Measurements from ENCODE around the gene VCAN. TPM values are rescaled to one million over a fixed set of nuclear protein-coding genes. Genes with fewer than 3 reads are reported as not detected.
A peak's percentile ranks its signal among the peaks of the same experiment; 100 is the strongest.

VCAN gene
- total and polyA plus RNA-seq, 2 experiments from 2014 or later, result 133 to 404 TPM

DNA sequence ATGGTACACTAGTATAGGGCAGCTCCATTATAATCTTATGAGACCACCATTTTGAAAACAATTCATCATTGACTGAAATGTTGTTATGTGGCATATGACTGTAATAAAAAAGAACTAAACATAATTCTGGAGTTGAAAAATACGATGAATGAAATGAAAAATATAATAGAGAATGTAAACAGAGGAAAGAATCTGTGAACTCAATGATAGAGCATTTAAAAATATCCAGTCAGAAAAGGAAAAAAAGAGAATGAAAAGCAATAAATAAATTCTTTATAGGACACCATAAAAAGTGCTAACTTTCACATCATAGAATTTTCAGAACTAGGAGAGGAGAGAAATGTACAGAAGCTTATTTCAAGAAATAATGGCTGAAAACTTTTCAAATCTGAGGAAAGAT, 17.6 kb upstream of the VCAN start:
- DNase-seq (ENCODE audit: low spot score) (no peak), ATAC-seq (no peak)
- Mint-ChIP-seq H3K36me3 (ENCODE audit: low read depth) (peaks cover 12% of the 10 kb centered on the region), H3K4me3 (no peak overlapping the region), H3K27me3 (ENCODE audit: insufficient read depth, low read depth, poor library complexity) (no peaks in the 10 kb centered on the region), H3K27ac (no peak overlapping the region), H3K4me1 (peaks cover 11% of the 10 kb centered on the region), H3K9me3 (peaks cover 13% of the 10 kb centered on the region)
- H3K79me2 ChIP-seq (replicated peaks; ENCODE audit: insufficient read depth), result no peaks in the 10 kb centered on the region
- no peak for TF ChIP-seq NANOG (IDR thresholded peaks at IDR 0.05; ENCODE audit: borderline replicate concordance)
- no peak for TF ChIP-seq CREB1 (CRISPR knock-in tag; IDR thresholded peaks at IDR 0.05; ENCODE audit: low read depth)
- H3K27ac ChIP-seq (ENCODE audit: low read depth), result no peak overlapping the region
- no peaks in the 10 kb centered on the region for H3F3A ChIP-seq (replicated peaks; ENCODE audit: low read depth)
- H2AFZ ChIP-seq, result no peak overlapping the region
- H3K36me3 ChIP-seq (ENCODE audit: insufficient read depth), result no peaks in the 10 kb centered on the region
- H3K9me2 ChIP-seq (ENCODE audit: insufficient read depth), result no peaks in the 10 kb centered on the region
- peaks cover 15% of the 10 kb centered on the region for H3K4me1 ChIP-seq (ENCODE audit: insufficient read depth)
- H3K4me3 ChIP-seq, result no peak overlapping the region
- no peak overlapping the region for H3K4me2 ChIP-seq
- H3K27me3 ChIP-seq (ENCODE audit: insufficient read depth), result no peaks in the 10 kb centered on the region
- no peaks in the 10 kb centered on the region for H4K20me1 ChIP-seq (replicated peaks; ENCODE audit: insufficient read depth)

DNA sequence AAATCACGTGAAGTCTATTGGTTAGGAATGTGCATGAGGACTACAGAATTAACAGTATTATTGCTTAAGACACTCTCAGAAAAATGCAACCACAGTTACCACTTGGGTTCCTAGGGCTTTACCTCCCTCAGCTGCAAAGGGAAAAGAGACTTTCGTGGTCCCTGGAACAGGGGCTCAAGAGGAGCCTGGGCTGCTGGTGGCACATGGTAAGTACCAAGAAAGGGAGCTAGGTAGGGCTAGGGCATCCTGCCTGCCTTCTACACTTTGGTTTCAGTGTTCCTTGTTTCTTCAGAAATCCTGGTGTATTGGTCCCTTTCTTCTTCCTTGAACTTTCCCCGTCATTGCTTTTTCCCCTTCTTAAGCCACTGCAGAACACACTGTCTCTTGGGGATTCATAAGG, 7.3 kb upstream of the VCAN start:
- Mint-ChIP-seq H3K4me3 (peak overlapping the region; percentile 45), H3K27ac (no peak overlapping the region), H3K27me3 (ENCODE audit: insufficient read depth, low read depth, poor library complexity) (no peaks in the 10 kb centered on the region), H3K9me3 (peaks cover 15% of the 10 kb centered on the region; the same call in 2 of the 3 replicates), H3K36me3 (ENCODE audit: low read depth) (peaks cover 13% of the 10 kb centered on the region; the same call in 2 of the 3 replicates), H3K4me1 (peaks cover 49% of the 10 kb centered on the region)
- peak; percentile 36 for DNase-seq (ENCODE audit: low spot score)
- Histone ChIP-seq H3K27ac (ENCODE audit: low read depth) (peak overlapping the region; percentile 36), H2AFZ (no peak overlapping the region), H4K20me1 (replicated peaks; ENCODE audit: insufficient read depth) (no peaks in the 10 kb centered on the region), H3F3A (replicated peaks; ENCODE audit: low read depth) (0 out of 2 replicates have a peak, but pooled peaks cover 5% of the 10 kb centered on the region), H3K4me2 (peak overlapping the region; percentile 74), H3K79me2 (replicated peaks; ENCODE audit: insufficient read depth) (no peaks in the 10 kb centered on the region), H3K27me3 (ENCODE audit: insufficient read depth) (no peaks in the 10 kb centered on the region), H3K36me3 (ENCODE audit: insufficient read depth) (no peaks in the 10 kb centered on the region), H3K4me1 (ENCODE audit: insufficient read depth) (peaks cover 59% of the 10 kb centered on the region), H3K9me2 (ENCODE audit: insufficient read depth) (no peaks in the 10 kb centered on the region; the same call in 1 of the 2 replicates), H3K4me3 (peak overlapping the region; percentile 43)
- TF ChIP-seq, protein P1, sequence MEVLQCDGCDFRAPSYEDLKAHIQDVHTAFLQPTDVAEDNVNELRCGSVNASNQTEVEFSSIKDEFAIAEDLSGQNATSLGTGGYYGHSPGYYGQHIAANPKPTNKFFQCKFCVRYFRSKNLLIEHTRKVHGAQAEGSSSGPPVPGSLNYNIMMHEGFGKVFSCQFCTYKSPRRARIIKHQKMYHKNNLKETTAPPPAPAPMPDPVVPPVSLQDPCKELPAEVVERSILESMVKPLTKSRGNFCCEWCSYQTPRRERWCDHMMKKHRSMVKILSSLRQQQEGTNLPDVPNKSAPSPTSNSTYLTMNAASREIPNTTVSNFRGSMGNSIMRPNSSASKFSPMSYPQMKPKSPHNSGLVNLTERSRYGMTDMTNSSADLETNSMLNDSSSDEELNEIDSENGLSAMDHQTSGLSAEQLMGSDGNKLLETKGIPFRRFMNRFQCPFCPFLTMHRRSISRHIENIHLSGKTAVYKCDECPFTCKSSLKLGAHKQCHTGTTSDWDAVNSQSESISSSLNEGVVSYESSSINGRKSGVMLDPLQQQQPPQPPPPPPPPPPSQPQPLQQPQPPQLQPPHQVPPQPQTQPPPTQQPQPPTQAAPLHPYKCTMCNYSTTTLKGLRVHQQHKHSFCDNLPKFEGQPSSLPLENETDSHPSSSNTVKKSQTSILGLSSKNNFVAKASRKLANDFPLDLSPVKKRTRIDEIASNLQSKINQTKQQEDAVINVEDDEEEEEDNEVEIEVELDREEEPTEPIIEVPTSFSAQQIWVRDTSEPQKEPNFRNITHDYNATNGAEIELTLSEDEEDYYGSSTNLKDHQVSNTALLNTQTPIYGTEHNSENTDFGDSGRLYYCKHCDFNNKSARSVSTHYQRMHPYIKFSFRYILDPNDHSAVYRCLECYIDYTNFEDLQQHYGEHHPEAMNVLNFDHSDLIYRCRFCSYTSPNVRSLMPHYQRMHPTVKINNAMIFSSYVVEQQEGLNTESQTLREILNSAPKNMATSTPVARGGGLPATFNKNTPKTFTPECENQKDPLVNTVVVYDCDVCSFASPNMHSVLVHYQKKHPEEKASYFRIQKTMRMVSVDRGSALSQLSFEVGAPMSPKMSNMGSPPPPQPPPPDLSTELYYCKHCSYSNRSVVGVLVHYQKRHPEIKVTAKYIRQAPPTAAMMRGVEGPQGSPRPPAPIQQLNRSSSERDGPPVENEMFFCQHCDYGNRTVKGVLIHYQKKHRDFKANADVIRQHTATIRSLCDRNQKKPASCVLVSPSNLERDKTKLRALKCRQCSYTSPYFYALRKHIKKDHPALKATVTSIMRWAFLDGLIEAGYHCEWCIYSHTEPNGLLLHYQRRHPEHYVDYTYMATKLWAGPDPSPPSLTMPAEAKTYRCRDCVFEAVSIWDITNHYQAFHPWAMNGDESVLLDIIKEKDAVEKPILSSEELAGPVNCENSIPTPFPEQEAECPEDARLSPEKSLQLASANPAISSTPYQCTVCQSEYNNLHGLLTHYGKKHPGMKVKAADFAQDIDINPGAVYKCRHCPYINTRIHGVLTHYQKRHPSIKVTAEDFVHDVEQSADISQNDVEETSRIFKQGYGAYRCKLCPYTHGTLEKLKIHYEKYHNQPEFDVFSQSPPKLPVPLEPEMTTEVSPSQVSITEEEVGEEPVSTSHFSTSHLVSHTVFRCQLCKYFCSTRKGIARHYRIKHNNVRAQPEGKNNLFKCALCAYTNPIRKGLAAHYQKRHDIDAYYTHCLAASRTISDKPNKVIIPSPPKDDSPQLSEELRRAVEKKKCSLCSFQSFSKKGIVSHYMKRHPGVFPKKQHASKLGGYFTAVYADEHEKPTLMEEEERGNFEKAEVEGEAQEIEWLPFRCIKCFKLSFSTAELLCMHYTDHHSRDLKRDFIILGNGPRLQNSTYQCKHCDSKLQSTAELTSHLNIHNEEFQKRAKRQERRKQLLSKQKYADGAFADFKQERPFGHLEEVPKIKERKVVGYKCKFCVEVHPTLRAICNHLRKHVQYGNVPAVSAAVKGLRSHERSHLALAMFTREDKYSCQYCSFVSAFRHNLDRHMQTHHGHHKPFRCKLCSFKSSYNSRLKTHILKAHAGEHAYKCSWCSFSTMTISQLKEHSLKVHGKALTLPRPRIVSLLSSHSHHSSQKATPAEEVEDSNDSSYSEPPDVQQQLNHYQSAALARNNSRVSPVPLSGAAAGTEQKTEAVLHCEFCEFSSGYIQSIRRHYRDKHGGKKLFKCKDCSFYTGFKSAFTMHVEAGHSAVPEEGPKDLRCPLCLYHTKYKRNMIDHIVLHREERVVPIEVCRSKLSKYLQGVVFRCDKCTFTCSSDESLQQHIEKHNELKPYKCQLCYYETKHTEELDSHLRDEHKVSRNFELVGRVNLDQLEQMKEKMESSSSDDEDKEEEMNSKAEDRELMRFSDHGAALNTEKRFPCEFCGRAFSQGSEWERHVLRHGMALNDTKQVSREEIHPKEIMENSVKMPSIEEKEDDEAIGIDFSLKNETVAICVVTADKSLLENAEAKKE (CRISPR knock-in tag; IDR thresholded peaks at IDR 0.05), result no peak
- TF ChIP-seq JUNB (IDR thresholded peaks at IDR 0.05; ENCODE audit: unreplicated experiment) (no peak), ZNF331 (CRISPR knock-in tag; IDR thresholded peaks at IDR 0.05; ENCODE audit: low read depth) (no peak), STAT1 (IDR thresholded peaks at IDR 0.05; ENCODE audit: unreplicated experiment) (no peak), NANOG (IDR thresholded peaks at IDR 0.05; ENCODE audit: borderline replicate concordance) (no peak), EZH2 (IDR thresholded peaks at IDR 0.05; ENCODE audit: low read depth, unreplicated experiment) (no peak), POLR2AphosphoS5 (IDR thresholded peaks at IDR 0.05; ENCODE audit: low read depth) (no peak)
- TF ChIP-seq, protein P2, sequence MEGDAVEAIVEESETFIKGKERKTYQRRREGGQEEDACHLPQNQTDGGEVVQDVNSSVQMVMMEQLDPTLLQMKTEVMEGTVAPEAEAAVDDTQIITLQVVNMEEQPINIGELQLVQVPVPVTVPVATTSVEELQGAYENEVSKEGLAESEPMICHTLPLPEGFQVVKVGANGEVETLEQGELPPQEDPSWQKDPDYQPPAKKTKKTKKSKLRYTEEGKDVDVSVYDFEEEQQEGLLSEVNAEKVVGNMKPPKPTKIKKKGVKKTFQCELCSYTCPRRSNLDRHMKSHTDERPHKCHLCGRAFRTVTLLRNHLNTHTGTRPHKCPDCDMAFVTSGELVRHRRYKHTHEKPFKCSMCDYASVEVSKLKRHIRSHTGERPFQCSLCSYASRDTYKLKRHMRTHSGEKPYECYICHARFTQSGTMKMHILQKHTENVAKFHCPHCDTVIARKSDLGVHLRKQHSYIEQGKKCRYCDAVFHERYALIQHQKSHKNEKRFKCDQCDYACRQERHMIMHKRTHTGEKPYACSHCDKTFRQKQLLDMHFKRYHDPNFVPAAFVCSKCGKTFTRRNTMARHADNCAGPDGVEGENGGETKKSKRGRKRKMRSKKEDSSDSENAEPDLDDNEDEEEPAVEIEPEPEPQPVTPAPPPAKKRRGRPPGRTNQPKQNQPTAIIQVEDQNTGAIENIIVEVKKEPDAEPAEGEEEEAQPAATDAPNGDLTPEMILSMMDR (conservative IDR thresholded peaks at IDR 0.05; ENCODE audit: low read depth in 2 of 2), result no peak
- TF ChIP-seq, protein P3, sequence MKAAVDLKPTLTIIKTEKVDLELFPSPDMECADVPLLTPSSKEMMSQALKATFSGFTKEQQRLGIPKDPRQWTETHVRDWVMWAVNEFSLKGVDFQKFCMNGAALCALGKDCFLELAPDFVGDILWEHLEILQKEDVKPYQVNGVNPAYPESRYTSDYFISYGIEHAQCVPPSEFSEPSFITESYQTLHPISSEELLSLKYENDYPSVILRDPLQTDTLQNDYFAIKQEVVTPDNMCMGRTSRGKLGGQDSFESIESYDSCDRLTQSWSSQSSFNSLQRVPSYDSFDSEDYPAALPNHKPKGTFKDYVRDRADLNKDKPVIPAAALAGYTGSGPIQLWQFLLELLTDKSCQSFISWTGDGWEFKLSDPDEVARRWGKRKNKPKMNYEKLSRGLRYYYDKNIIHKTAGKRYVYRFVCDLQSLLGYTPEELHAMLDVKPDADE (IDR thresholded peaks at IDR 0.05), result no peak
- ATAC-seq, result peak; percentile 78

All from GM23338 (cell line).